NCI-H2227 treated with DMSO at 0.1 percent for 48 hours (cell line): Measurements from ENCODE around the gene GP9.
A peak's percentile ranks its signal among the peaks of the same experiment; 100 is the strongest.
"Not testable (repeated sequence)": the region's sequence is repeated elsewhere in the genome, so short reads cannot be mapped to it uniquely, and the experiment has no call there.

Experiments used
- DNase-seq: peaks from one replicate; lab custom pipeline; 2025; lab: John Stamatoyannopoulos, UW

GP9 gene

GRCh38 chr3:129050556-129051295 lies 9.9 kb upstream of the GP9 start:
- no peak for DNase-seq

GRCh38 chr3:129051871-129052340 lies 8.7 kb upstream of the GP9 start:
- DNase-seq, result no peak

GRCh38 chr3:129052675-129053074 lies 7.9 kb upstream of the GP9 start:
- no peak for DNase-seq

DNA sequence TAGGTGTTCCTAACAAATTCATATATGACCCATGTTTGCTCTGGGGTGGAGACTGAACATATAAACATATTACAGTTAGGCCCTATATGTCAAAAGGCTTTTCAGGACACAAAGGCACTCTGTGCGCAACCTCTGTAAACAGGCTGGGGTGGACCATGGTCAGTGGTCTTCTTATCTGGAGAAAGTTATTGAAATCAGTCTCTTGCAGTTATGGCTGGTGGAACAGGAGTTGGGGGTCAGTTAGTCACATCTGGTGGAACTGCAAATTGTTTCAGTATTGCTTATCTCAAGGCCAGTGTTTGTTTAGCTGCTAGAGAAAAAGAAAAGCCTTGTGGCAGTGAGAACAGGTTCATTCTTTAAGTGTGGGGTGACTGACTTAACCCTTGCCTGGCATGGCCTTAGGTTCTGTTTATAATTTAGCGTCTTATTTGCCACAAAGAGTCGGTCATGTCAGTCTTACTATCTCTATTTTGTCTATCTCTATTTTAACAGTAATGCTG lies 5.9 kb upstream of the GP9 start:
- DNase-seq, result no peak

GRCh38 chr3:129056451-129057173 lies 4.0 kb upstream of the GP9 start:
- DNase-seq, result no peak

DNA sequence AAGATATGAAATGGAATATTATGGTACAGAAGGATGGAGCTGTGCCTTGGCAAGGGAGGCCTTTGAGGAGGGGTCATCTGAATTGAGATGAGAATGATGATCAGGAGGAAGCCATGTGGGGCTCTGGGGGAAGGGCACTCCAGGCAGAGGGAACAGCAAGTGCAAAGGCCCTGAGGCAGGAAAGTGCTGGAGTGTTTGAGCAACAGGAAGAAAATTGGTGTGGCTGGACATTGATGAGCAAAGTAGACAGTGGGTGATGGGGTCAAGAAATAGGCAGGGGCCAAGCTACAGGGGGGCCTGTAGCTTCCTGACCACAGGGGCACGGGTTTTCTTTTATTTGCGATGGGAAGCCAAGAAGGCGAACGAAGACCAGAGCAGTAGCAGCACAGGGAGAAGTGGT lies 3.3 kb upstream of the GP9 start:
- no peak for DNase-seq

- DNase-seq, result no peak
Observed at GRCh38 chr3:129058441-129059200, 2.0 kb upstream of the GP9 start.

- no peak for DNase-seq
Observed at GRCh38 chr3:129059311-129059958, 1.1 kb upstream of the GP9 start.

- DNase-seq, result no peak
Observed at GRCh38 chr3:129061023-129061887, 676 bp downstream of the GP9 start.

DNA sequence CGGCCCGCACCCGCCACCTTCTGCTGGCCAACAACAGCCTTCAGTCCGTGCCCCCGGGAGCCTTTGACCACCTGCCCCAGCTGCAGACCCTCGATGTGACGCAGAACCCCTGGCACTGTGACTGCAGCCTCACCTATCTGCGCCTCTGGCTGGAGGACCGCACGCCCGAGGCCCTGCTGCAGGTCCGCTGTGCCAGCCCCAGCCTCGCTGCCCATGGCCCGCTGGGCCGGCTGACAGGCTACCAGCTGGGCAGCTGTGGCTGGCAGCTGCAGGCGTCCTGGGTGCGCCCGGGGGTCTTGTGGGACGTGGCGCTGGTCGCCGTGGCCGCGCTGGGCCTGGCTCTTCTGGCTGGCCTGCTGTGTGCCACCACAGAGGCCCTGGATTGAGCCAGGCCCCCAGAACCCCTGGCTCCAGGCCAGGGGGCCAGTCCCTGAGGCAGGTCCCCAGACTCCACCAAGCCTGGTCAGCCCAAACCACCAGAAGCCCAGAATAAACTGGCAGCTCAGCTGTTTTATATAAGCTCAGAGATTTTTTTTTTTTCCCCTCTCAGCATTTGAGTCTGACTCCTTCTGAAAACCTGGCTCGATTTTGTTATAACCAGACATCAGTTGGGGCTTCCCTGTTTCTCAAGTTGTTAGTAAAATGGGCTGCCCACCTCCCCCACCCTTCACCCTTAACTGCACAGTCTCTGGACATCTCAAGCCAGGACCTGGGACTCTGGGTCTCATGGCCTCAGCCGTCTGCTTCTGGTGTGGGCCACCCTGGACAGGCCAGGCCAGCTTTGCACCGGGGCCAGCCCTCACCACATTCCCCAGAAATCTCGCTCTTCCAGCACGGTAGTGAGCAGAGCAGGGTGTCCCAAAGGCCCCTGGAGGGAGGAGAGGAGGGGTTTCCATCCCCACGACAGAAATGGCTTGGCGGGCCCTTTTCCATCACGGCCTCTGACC lies 1.6 kb downstream of the GP9 start:
- no peak for DNase-seq

DNA sequence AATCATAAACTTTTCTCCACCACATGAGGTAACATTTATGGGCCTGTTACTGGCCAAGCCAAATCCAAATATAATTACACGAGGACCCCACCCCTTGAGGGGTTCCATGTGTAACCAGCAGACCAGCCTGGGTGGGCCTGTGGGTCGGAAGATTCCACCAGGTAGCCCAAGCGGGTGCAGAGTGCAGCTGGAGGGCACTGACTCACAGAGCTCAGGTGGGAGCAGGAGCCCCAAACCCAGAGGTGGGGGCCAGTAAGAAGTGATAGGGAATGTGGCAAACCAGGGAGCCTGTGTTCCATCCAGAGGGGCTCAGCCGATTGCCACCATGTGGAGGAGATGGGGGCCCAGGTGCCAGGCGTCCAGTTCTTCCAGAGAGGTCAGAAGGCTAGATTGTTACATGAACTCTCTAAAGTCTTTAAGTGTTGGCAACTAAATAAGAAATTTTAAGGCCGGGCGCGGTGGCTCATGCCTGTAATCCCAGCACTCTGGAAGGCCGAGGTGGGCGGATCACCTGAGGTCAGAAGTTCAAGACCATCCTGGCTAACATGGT lies 2.6 kb downstream of the GP9 start:
- no peak for DNase-seq

DNA sequence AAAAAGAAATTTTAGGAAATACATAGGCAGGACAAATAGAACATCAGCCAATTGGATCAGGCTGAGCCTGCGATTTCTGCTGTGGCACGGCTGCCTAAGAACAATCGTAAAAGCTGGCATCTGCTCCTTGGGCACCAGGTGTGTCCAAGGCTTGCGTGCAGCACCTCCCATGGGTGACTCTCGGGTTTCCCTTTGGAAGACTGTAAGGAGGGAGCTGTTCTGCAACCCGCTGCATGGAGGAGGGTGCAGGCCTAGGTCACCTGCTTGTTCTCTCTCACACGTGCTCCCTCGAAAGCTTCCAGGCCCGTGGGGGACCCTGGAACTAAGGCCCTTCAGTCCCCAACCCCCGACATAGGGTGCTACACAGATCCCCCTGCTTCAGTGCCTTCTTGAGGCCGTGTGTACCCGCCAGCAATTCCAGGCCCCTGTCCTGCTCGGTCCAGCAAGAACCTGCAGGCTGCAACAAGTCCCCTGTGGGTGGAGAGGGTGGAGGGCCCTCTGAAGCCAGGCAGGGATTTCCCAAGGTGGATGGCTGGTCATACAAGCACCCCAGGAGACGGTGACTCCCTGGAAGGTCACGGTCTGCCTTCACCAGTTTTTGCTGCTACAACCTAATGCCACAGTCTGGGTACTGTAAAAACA lies 3.4 kb downstream of the GP9 start:
- no peak for DNase-seq

DNA sequence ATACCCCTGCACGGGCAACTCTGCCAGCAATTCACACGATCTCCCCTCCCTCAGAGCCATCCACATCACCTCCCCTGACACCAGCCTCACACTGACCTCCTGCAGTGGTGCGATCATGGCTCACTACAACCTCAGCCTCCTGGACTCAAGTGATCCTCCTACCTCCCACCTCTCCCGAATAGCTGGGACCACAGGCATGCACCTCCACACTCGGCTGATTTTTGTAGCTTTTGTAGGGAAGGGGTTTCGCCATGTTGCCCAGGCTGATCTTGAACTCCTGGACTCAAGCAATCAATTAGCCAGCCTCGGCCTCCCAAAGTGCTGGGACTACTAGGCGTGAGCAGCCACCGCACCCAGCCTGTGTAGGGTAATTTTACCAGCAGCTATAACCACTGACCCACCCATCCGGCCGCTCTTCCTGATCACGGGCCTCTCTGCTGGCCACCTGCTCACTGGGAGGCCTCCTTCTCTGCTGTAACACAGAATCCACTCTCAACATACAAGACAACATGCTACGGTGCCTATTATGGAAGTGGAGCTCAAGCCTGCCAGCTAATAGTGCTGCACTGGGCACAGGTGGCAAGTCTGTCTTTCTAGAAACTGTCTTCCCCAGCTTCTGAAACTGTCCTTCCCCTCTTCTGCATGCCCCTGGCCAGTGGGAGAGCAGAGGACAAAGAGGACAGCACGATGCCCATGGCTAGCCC lies 4.6 kb downstream of the GP9 start:
- no peak for DNase-seq

GRCh38 chr3:129065720-129066073 lies 5.1 kb downstream of the GP9 start:
- DNase-seq, result no peak

- DNase-seq, result not testable (repeated sequence)
Observed at GRCh38 chr3:129067719-129068118, 7.1 kb downstream of the GP9 start.

DNA sequence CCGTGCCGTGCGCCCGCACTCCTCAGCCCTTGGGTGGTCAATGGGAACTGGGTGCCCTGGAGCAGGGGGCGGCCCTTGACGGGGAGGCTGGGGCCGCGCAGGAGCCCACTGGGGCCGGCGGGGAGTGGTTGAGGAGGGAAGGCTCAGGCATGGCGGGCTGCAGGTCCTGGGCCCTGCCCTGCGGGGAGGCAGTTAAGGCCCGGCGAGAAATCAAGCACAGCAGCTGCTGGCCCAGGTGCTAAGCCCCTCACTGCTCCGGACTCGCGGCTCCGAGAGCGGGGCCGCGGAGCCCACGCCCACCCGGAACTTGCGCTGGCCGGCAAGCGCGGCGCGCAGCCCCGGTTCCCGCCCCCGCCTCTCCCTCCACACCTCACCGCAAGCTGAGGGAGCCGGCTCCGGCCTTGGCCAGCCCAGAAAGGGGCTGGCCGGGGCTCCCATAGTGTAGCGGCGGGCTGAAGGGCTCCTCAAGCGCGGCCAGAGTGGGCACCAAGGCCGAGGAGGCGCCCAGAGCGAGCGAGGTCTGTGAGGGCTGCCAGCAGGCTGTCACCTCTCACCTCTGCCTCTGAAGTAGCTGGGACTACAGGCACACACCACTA lies 7.8 kb downstream of the GP9 start:
- peak; percentile 23 for DNase-seq

DNA sequence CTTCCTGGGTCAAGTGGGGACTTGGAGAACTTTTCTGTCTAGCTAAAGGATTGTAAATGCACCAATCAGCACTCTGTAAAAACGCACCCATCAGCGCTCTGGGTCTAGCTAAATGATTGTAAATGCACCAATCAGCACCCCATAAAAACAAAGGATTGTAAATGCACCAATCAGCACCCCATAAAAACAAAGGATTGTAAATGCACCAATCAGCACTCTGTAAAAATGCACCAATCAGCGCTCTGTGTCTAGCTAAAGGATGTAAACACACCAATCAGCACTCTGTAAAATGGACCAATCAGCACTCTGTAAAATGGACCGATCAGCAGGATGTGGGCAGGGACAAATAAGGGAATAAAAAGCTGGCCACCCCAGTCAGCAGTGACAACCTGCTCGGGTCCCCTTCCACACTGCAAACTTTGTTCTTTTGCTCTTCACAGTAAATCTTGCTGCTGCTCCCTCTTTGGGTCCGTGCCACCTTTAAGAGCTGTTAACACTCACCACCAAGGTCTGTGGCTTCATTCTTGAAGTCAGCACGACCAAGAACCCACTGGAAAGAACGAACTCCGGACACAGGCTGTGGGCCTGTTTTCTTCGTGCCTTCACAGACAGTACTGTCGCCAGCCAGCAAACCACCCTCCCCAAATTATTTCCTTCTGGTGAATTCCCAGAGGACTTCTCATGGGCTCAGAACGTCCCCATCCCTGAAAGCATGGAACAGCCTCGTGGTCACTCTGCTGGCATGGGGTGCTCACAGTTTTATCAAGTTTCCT lies 8.9 kb downstream of the GP9 start:
- DNase-seq, result not testable (repeated sequence)
